Nephron (organoid): ENCODE data around the gene PKN2.
"Not testable (repeated sequence)": the region's sequence is repeated elsewhere in the genome, so short reads cannot be mapped to it uniquely, and the experiment has no call there.

Source experiments
- H3K27ac Mint-ChIP-seq, 3 experiments: 2 replicates each; pipeline ENCODE4 v1.8.0; 2020; ENCODE audit warnings: mixed read lengths in 3 of 3, mild to moderate bottlenecking in 2 of 3, moderate library complexity in 1 of 3
- H3K27me3 Mint-ChIP-seq: 2 replicates; pipeline ENCODE4 v1.8.0; 2021; ENCODE audit warnings: low read depth, mild to moderate bottlenecking, moderate library complexity, mixed read lengths
- H3K36me3 Mint-ChIP-seq: 2 replicates; pipeline ENCODE4 v1.8.0; 2020; ENCODE audit warnings: low read depth, mixed read lengths
- H3K4me1 Mint-ChIP-seq: 2 replicates; pipeline ENCODE4 v1.8.0; 2020; ENCODE audit warnings: mixed read lengths
- H3K4me3 Mint-ChIP-seq, 3 experiments: 2 replicates each; pipeline ENCODE4 v1.8.0; 2020; ENCODE audit warnings: mild to moderate bottlenecking in 3 of 3, mixed read lengths in 3 of 3, moderate library complexity in 2 of 3
- H3K9me3 Mint-ChIP-seq: 2 replicates; pipeline ENCODE4 v1.8.0; 2020; ENCODE audit warnings: mixed read lengths
- TF ChIP-seq, protein P1 (sequence below), 3 experiments: fragments of 200-600 bp; sonication (generic); IDR thresholded peaks; one replicate each; pipeline ENCODE4 v1.5.0; 2021; ENCODE audit warnings: antibody characterized with exemption in 3 of 3; ENCODE audit not compliant: unreplicated experiment in 3 of 3

PKN2 gene

DNA sequence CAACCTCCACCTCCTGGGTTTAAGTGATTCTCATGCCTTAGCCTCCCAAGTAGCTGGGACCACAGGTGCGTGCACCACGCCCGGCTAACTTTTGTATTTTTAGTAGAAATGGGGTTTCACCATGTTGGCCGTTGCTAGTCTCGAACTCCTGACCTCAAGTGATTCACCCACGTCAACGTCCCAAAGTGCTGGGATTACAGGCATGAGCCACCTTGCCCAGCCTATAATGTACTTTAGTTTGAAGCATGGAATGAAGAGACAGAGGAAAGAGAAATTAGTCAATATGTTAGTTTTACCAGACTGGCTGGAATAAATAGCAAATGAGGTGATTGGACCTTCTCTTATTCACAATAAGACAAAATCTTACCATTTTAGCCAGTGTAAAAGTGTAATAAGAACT is 118.3 kb downstream of the PKN2 start:
- Mint-ChIP-seq H3K4me3 (no peak overlapping the region), H3K27ac (no peak overlapping the region), H3K36me3 (peaks cover 66% of the 10 kb centered on the region), H3K9me3 (no peaks in the 10 kb centered on the region), H3K27me3 (no peaks in the 10 kb centered on the region), H3K4me1 (no peaks in the 10 kb centered on the region)
- TF ChIP-seq, protein P1, sequence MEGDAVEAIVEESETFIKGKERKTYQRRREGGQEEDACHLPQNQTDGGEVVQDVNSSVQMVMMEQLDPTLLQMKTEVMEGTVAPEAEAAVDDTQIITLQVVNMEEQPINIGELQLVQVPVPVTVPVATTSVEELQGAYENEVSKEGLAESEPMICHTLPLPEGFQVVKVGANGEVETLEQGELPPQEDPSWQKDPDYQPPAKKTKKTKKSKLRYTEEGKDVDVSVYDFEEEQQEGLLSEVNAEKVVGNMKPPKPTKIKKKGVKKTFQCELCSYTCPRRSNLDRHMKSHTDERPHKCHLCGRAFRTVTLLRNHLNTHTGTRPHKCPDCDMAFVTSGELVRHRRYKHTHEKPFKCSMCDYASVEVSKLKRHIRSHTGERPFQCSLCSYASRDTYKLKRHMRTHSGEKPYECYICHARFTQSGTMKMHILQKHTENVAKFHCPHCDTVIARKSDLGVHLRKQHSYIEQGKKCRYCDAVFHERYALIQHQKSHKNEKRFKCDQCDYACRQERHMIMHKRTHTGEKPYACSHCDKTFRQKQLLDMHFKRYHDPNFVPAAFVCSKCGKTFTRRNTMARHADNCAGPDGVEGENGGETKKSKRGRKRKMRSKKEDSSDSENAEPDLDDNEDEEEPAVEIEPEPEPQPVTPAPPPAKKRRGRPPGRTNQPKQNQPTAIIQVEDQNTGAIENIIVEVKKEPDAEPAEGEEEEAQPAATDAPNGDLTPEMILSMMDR (IDR thresholded peaks at IDR 0.05; ENCODE audit: unreplicated experiment in 3 of 3): no peak

GRCh38 chr1:88802950-88803349 is 118.9 kb downstream of the PKN2 start:
- Mint-ChIP-seq H3K27ac (no peak overlapping the region), H3K4me1 (no peaks in the 10 kb centered on the region), H3K4me3 (no peak overlapping the region)

DNA sequence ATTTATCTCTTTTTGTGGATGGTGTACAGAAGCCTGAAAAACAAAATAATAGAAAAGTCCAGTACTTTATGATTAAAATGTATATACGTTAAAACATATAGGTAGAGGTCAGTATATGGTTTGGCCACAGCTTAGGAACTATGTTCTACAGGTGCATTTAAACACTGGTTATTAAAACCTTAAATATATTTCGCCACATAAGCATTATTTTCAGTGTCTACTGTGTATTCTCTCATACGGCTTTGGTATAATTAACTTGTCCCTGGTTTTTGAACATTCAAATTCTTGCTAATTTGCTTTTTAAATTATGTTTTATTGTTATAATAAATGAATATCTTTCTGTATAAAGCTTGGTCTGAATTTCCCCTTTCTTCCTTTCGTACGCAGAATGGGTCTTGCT is 119.4 kb downstream of the PKN2 start:
- no peak overlapping the region for H3K4me3 Mint-ChIP-seq
- H3K9me3 Mint-ChIP-seq: no peaks in the 10 kb centered on the region
- H3K36me3 Mint-ChIP-seq: peaks cover 61% of the 10 kb centered on the region
- TF ChIP-seq, protein P1 (IDR thresholded peaks at IDR 0.05; ENCODE audit: unreplicated experiment in 3 of 3): no peak
- no peaks in the 10 kb centered on the region for H3K4me1 Mint-ChIP-seq
- H3K27ac Mint-ChIP-seq: no peak overlapping the region
- no peaks in the 10 kb centered on the region for H3K27me3 Mint-ChIP-seq

More at GRCh38 chr1:88802950-88803349, 118.9 kb downstream of the PKN2 start:
- TF ChIP-seq, protein P1 (IDR thresholded peaks at IDR 0.05; ENCODE audit: unreplicated experiment in 3 of 3): no peak
- Mint-ChIP-seq H3K9me3 (no peaks in the 10 kb centered on the region), H3K36me3 (peaks cover 63% of the 10 kb centered on the region), H3K27me3 (no peaks in the 10 kb centered on the region)

DNA sequence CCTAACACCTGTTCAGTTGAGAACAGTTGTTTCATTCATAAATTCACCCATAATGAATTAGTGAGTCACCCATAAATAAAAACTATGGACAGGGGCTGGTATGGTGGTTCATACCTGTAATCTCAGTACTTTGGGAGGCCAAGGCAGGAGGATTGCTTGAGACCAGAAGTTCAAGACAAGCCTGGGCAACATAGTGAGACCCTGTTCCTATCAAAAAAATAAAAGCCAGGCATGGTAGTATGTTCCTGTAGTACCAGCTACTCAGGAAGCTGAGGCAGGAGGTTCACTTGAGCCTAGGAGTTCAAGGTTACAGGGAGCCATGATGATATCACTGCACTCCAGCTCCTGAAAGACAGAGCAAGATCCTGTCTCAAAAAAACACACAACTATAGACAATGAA is 128.3 kb downstream of the PKN2 start:
- Mint-ChIP-seq H3K4me1 (no peaks in the 10 kb centered on the region), H3K27me3 (no peaks in the 10 kb centered on the region), H3K4me3 (no peak overlapping the region)

GRCh38 chr1:88813471-88813870 is 129.4 kb downstream of the PKN2 start:
- TF ChIP-seq, protein P1 (IDR thresholded peaks at IDR 0.05; ENCODE audit: unreplicated experiment in 3 of 3): no peak
- peaks cover 50% of the 10 kb centered on the region for H3K36me3 Mint-ChIP-seq
- H3K27ac Mint-ChIP-seq: no peak overlapping the region
- H3K9me3 Mint-ChIP-seq: no peaks in the 10 kb centered on the region
- H3K27me3 Mint-ChIP-seq: no peaks in the 10 kb centered on the region
- no peak overlapping the region for H3K4me3 Mint-ChIP-seq
- no peaks in the 10 kb centered on the region for H3K4me1 Mint-ChIP-seq

More for the DNA sequence above, 128.3 kb downstream of the PKN2 start:
- H3K36me3 Mint-ChIP-seq: peaks cover 41% of the 10 kb centered on the region
- H3K9me3 Mint-ChIP-seq: no peaks in the 10 kb centered on the region
- no peak overlapping the region for H3K27ac Mint-ChIP-seq
- TF ChIP-seq, protein P1 (IDR thresholded peaks at IDR 0.05; ENCODE audit: unreplicated experiment in 3 of 3): no peak

- not testable (repeated sequence) for H3K27me3 Mint-ChIP-seq, H3K4me1 Mint-ChIP-seq, H3K27ac Mint-ChIP-seq, H3K4me3 Mint-ChIP-seq, H3K9me3 Mint-ChIP-seq
- peaks cover 54% of the 10 kb centered on the region for H3K36me3 Mint-ChIP-seq
Observed at GRCh38 chr1:88819642-88820041, 135.6 kb downstream of the PKN2 start.
